Liver (tissue), 9 donors: Measurements from ENCODE around the gene CHID1. TPM values are rescaled to one million over a fixed set of nuclear protein-coding genes. Genes with fewer than 3 reads are reported as not detected.

Source experiments
- DNase-seq: peaks from one replicate; pipeline ENCODE4 v3.0.0-alpha.2; 2017; ENCODE audit warnings: low spot score
- H3K27ac ChIP-seq, 2 donors: one replicate each; pipeline ENCODE4 v1.7.0; 2013; ENCODE audit warnings: inconsistent platforms in 2 of 2, low read length in 2 of 2, control low read depth in 1 of 2, low read depth in 1 of 2, mild to moderate bottlenecking in 1 of 2
- H3K27me3 ChIP-seq, 4 donors: one replicate each; pipeline versions ENCODE4 v1.6.1 to v1.7.0; 2013; ENCODE audit warnings: low read length in 3 of 4, inconsistent platforms in 1 of 4, mild to moderate bottlenecking in 1 of 4, moderate library complexity in 1 of 4; ENCODE audit not compliant: control insufficient read depth in 4 of 4, insufficient read depth in 4 of 4
- H3K36me3 ChIP-seq, 4 donors: one replicate each; pipeline versions ENCODE4 v1.6.1 to v1.7.0; 2013; ENCODE audit warnings: low read length in 3 of 4, mild to moderate bottlenecking in 3 of 4, low read depth in 1 of 4, moderate library complexity in 1 of 4; ENCODE audit not compliant: control insufficient read depth in 4 of 4, insufficient read depth in 3 of 4
- H3K4me1 ChIP-seq, 4 donors: one replicate each; pipeline versions ENCODE4 v1.6.1 to v1.7.0; 2013; ENCODE audit warnings: low read length in 3 of 4, mild to moderate bottlenecking in 3 of 4, moderate library complexity in 1 of 4; ENCODE audit not compliant: control insufficient read depth in 4 of 4, insufficient read depth in 4 of 4
- H3K4me3 ChIP-seq, 3 donors: one replicate each; pipeline versions ENCODE4 v1.6.1 to v1.7.0; 2013; ENCODE audit warnings: low read length in 3 of 3, control low read depth in 1 of 3, low read depth in 1 of 3, mild to moderate bottlenecking in 1 of 3
- H3K9ac ChIP-seq, 2 donors: one replicate each; pipeline ENCODE4 v1.7.0; 2013; ENCODE audit warnings: low read length in 2 of 2, mild to moderate bottlenecking in 2 of 2, moderate library complexity in 2 of 2, control low read depth in 1 of 2, low read depth in 1 of 2
- H3K9me3 ChIP-seq, 4 donors: one replicate each; pipeline versions ENCODE4 v1.6.1 to v1.7.0; 2013; ENCODE audit warnings: low read length in 3 of 4; ENCODE audit not compliant: control insufficient read depth in 4 of 4
- ATF3 ChIP-seq: IDR thresholded peaks from 2 replicates; pipeline ENCODE4 v1.6.1; 2016; ENCODE audit warnings: antibody characterized with exemption
- CTCF ChIP-seq: fragments of 150-350 bp; IDR thresholded peaks from 2 replicates; pipeline ENCODE4 v1.5.1; 2017; ENCODE audit warnings: improper control_type of control experiment, low read depth, low read length; ENCODE audit not compliant: missing input control
- EGR1 ChIP-seq, 2 donors: IDR thresholded peaks; 2 replicates each; pipeline ENCODE4 v1.6.1; 2016 to 2018; ENCODE audit warnings: antibody characterized with exemption in 2 of 2, low read depth in 2 of 2
- FOXA1 ChIP-seq: IDR thresholded peaks from 2 replicates; pipeline ENCODE4 v1.6.1; 2016; ENCODE audit warnings: antibody characterized with exemption
- FOXA2 ChIP-seq: IDR thresholded peaks from 2 replicates; pipeline ENCODE4 v1.6.1; 2016; ENCODE audit warnings: antibody characterized with exemption
- GABPA ChIP-seq, 2 donors: IDR thresholded peaks in 1 of 2; conservative IDR thresholded peaks in 1 of 2; 2 replicates each; pipeline ENCODE4 v1.6.1; 2016; ENCODE audit warnings: antibody characterized with exemption in 2 of 2, mild to moderate bottlenecking in 1 of 2, moderate library complexity in 1 of 2
- HNF4A ChIP-seq, 2 donors: conservative IDR thresholded peaks; 2 replicates each; pipeline ENCODE4 v1.6.1; 2016; ENCODE audit warnings: antibody characterized with exemption in 2 of 2, mild to moderate bottlenecking in 2 of 2
- HNF4G ChIP-seq: IDR thresholded peaks from 2 replicates; pipeline ENCODE4 v1.6.1; 2016; ENCODE audit warnings: antibody characterized with exemption
- JUND ChIP-seq, 2 donors: IDR thresholded peaks; 2 replicates each; pipeline ENCODE4 v1.6.1; 2016; ENCODE audit warnings: antibody characterized with exemption in 2 of 2
- MAX ChIP-seq: IDR thresholded peaks from 2 replicates; pipeline ENCODE4 v1.6.1; 2016; ENCODE audit warnings: antibody characterized with exemption
- NR2F2 ChIP-seq: IDR thresholded peaks from 2 replicates; pipeline ENCODE4 v1.6.1; 2016; ENCODE audit warnings: antibody characterized with exemption
- RAD21 ChIP-seq, 2 donors: IDR thresholded peaks; 2 replicates each; pipeline ENCODE4 v1.6.1; 2016; ENCODE audit warnings: antibody characterized with exemption in 2 of 2, mild to moderate bottlenecking in 2 of 2
- RXRA ChIP-seq, 2 donors: IDR thresholded peaks; 2 replicates each; pipeline ENCODE4 v1.6.1; 2017 to 2018; ENCODE audit warnings: antibody characterized with exemption in 2 of 2, mild to moderate bottlenecking in 1 of 2
- SP1 ChIP-seq: IDR thresholded peaks from 2 replicates; pipeline ENCODE4 v1.6.1; 2018; ENCODE audit warnings: antibody characterized with exemption, mild to moderate bottlenecking
- TAF1 ChIP-seq: conservative IDR thresholded peaks from 2 replicates; pipeline ENCODE4 v1.6.1; 2016; ENCODE audit warnings: antibody characterized with exemption, mild to moderate bottlenecking
- YY1 ChIP-seq: IDR thresholded peaks from 2 replicates; pipeline ENCODE4 v1.6.1; 2016; ENCODE audit warnings: antibody characterized with exemption, mild to moderate bottlenecking
- ZBTB33 ChIP-seq: IDR thresholded peaks from 2 replicates; pipeline ENCODE4 v1.6.1; 2016; ENCODE audit warnings: antibody characterized with exemption
- WGBS: extraction: QIAGEN DNeasy Blood & Tissue Kit; methylation state at CpG from one replicate; pipeline ENCODE4 v1.1.7; 2013; 5-methylcytosine and 5-hydroxymethylcytosine counted together
- polyA plus RNA-seq, 2 donors: library from polyadenylated mRNA; stranded (reverse) in 1 of 2; unstranded in 1 of 2; fragments of 200-250 nt in 1 of 2; fragments of >200 nt in 1 of 2; fragmentation: Nextera tagmentation in 1 of 2; extraction: Ambion mirVana in 1 of 2; gene quantifications; one replicate each; pipeline versions ENCODE4 v1.2.1 to v1.2.3, GENCODE V29; 2013 to 2015
- total RNA-seq, 2 donors: library from RNA; depleted of rRNA; stranded (reverse); fragments of >200 nt; gene quantifications; one replicate each; pipeline ENCODE4 v1.2.3, GENCODE V29; 2014
- donor health status: healthy.
- donor health status: healthy.
- donor health status: healthy.
- donor health status: healthy.
- donor health status: healthy.

The CHID1 gene
- total and polyA plus RNA-seq, 4 donors: 39.5 to 68.8 (median 59.1) TPM

GRCh38 chr11:882596-882995, 28.0 kb downstream of the CHID1 start:
- Histone ChIP-seq H3K4me1 (no peaks in the 10 kb centered on the region), H3K36me3 (peaks cover 8 to 39% (median 13%) of the 10 kb centered on the region in 4 donors), H3K9me3 (no peaks in the 10 kb centered on the region), H3K27me3 (no peaks in the 10 kb centered on the region), H3K4me3 (no peak overlapping the region), H3K9ac (no peak overlapping the region), H3K27ac (no peak overlapping the region)
- WGBS: 94% methylated on average over 14 of the region's 14 CpGs
- no peak for DNase-seq
- no peak for TF ChIP-seq NR2F2

GRCh38 chr11:880447-880846, 30.2 kb downstream of the CHID1 start:
- H3K4me1 ChIP-seq: peaks cover 3 to 10% (median 6%) of the 10 kb centered on the region in 4 donors
- 90% methylated on average over 14 of the region's 14 CpGs for WGBS
- no peak for TF ChIP-seq FOXA2
- no peak for TF ChIP-seq FOXA1
- no peak overlapping the region for H3K4me3 ChIP-seq
- no peak overlapping the region for H3K27ac ChIP-seq
- peaks cover 4 to 32% (median 12%) of the 10 kb centered on the region in 4 donors for H3K36me3 ChIP-seq
- no peaks in the 10 kb centered on the region for H3K9me3 ChIP-seq
- DNase-seq: no peak
- no peak overlapping the region for H3K9ac ChIP-seq
- H3K27me3 ChIP-seq: no peaks in the 10 kb centered on the region

GRCh38 chr11:877565-877964, 33.0 kb downstream of the CHID1 start:
- Histone ChIP-seq H3K27me3 (no peaks in the 10 kb centered on the region), H3K36me3 (peaks cover 4 to 16% (median 9%) of the 10 kb centered on the region in 4 donors), H3K9me3 (no peaks in the 10 kb centered on the region), H3K9ac (no peak overlapping the region), H3K27ac (no peak overlapping the region), H3K4me3 (no peak overlapping the region), H3K4me1 (peaks cover 3 to 10% (median 6%) of the 10 kb centered on the region in 4 donors)
- peak; percentile 68 for DNase-seq
- 94% methylated on average over 11 of the region's 11 CpGs for WGBS
- TF ChIP-seq SP1 (no peak), ZBTB33 (no peak), MAX (no peak), FOXA1 (no peak), HNF4A (conservative IDR thresholded peaks at IDR 0.05) (no peak), FOXA2 (no peak), CTCF (no peak), ATF3 (no peak), JUND (IDR thresholded peaks at IDR 0.05) (no peak), YY1 (no peak), GABPA (IDR thresholded peaks at IDR 0.05 in 1 of 2, conservative IDR thresholded peaks at IDR 0.05 in 1 of 2) (no peak), TAF1 (no peak), NR2F2 (no peak), RXRA (IDR thresholded peaks at IDR 0.05) (no peak), HNF4G (no peak), EGR1 (IDR thresholded peaks at IDR 0.05; ENCODE audit: low read depth in 2 of 2) (no peak), RAD21 (IDR thresholded peaks at IDR 0.05) (no peak)
